Activated gamma-delta T cell treated with anti-CD3 and anti-CD28 coated beads, Interleukin-2, amount 50 U/mL, for 16 hours (primary cell): ENCODE results near the gene PIGH.
"Not testable (repeated sequence)": the region's sequence is repeated elsewhere in the genome, so short reads cannot be mapped to it uniquely, and the experiment has no call there.

Experiments
- DNase-seq: peaks from one replicate; pipeline ENCODE4 v3.0.0-alpha.2; 2020; ENCODE audit warnings: low read depth

The PIGH gene

GRCh38 chr14:67609642-67610310, 9.7 kb upstream of the PIGH start:
- no peak for DNase-seq

GRCh38 chr14:67607646-67608045, 7.6 kb upstream of the PIGH start:
- DNase-seq: no peak

DNA sequence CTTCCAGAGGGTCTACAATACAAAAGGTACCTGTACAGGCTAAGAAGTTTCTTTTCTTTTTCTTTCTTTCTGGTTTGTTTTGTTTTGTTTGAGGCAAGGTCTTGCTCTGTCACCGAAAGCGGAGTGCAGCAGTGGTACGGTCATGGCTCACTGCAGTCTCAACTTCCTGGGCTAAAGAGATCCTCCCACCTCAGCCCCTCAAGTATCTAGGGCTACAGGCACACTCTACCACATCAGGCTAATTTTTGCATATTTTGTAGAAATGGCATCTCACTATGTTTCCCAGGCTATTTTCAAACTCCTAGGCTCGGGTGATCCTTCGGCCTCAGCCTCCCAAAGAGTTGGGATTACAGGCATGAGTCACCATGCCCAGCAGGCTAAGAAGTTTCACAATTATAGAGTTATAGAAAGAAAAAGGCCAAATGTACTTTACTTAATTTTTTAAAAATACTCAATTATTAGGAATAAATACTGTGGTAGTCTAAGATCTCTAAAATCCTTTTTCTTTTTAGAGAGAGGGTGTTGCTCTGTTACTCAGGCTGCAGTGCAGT, 3.0 kb upstream of the PIGH start:
- no peak for DNase-seq

GRCh38 chr14:67602076-67602475, 2.0 kb upstream of the PIGH start:
- no peak for DNase-seq

DNA sequence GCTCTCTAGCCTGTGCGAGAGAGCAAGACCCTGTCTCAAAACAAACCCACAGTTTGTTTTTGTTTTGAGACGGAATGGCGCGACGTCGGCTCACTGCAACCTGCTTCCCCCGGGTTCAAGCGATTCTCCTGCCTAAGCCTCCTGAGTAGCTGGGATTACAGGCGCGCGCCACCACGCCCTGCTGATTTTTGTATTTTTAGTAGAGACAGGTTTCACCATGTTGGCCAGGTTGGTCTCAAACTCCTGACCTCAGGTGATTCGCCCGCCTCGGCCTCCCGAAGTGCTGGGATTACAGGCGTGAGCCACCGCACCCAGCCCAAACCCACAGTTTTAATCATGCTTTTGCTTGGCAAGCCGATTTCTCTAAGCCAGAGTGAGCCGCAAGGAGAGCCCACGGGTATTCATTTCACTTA, 500 bp upstream of the PIGH start:
- not testable (repeated sequence) for DNase-seq

DNA sequence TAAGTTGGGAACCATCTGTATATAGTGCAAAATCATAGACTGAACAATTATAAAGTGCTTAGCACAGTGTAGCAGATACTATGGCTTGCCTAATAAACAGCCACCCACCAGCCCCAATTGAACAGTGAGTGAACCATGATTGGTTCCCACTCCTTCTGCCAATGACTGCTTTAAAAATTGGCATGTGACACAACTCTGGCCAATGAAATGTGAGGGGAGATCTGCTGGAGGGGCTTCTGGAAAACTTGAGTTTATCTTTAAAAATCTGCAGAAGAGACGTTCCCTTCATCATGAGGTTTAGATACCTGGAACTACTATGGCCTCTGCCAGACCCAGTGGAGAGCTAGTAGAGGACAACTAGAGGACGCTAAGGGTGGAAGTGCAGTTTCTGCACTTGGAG, 4.7 kb downstream of the PIGH start:
- DNase-seq: no peak

DNA sequence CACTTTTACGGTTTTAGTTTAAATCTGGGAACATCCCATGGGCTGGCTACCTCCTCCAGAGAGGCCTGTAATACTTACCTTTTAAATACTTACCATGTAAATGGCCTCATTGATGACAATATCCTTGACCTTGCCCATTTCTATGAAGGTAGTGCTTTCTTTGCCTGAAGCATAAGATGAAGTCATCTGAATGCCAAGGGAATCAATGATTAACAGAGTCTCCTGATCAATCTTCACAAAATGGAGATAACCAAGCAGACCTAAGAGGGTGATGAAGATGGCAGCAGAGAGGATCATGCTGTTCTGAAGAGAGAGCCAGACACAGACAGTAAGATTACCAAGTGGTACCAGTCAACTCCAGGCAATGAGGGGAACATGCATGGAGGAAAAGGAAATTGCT, 6.4 kb downstream of the PIGH start:
- DNase-seq: not testable (repeated sequence)

DNA sequence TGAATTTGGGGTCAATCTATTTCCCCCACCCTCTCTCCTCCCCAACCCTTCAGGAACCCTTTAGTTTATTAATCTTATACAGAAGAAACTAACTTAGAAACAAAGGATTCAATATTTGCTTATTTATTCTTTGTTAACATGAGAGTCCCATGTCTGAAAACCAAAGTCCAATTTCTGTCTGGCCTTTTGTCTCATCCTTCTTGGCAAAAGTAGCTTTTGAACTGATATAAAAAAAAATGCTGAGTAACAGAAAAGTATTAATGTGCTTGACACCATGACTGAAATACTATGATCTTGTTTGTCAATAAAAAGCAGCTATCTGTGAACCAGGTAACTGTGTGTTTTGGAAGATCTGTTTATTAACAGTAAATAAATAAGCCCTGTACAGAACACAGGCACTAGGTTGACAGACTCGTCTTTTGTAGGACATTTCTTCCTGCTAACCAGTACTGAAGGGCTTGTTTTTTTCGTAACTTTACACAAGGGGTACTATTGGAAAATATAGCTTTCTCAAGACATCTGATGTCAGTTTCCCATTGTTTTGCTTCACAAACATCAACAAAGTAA, 10.8 kb downstream of the PIGH start:
- no peak for DNase-seq

GRCh38 chr14:67586369-67586768, 13.7 kb downstream of the PIGH start:
- no peak for DNase-seq

DNA sequence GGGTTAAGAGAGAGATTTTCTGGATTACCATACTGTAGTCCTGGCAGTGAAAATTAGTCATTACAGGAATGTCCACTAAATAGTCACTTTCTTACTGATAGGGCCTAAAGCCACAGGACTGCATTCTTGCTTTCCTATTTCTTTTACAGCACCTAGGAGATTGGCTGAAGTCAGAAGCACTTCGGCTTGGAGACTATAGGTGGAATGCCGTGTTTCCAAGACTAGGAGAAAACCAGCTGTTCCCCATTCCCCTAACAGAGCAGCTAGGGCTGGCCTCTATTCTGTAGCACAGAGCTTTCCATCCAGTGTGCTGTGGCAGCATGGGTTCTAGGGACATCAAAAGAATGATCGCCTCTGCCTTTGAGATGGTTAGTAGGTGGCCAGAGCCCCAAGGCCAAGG, 15.1 kb downstream of the PIGH start:
- no peak for DNase-seq

GRCh38 chr14:67583711-67584644, 16.1 kb downstream of the PIGH start:
- peak; percentile 19 for DNase-seq

DNA sequence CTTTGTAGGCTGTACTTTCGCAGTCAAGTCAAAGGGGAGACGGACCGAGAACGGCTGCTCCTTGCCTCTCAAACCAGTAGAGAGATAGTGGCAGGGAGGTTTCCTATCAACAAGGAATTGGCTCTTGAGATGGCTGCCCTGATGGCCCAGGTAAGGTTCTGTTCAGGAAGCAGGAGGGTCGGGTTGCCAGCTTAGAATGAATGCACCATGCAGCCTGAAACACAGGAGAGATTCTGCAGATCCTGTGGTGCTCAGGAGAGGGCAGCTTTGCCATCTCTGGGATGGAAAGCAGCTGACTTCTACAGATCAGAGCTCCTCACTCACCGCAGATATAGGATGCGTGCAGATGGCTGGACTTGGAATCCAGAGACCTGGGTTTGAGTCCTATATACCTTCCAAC, 18.0 kb downstream of the PIGH start:
- no peak for DNase-seq

DNA sequence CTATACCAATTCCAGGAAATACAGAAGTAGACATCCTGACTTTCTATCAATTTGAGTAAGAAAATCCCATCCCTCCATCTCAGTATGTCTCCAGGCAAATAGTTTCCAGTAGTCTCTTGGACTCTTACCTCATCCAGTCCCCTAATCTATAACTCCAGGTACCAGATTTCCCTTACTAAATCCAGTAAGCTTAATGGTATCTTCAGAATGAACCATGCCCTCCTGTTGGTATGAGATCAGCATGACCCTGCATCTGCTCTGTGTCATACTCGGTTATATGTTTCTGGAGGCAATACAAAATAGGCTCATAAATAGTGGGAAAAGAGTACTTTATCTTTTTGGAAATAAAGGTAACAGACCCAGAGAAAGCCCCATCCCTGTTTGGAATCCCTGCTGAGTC, 18.4 kb downstream of the PIGH start:
- no peak for DNase-seq

DNA sequence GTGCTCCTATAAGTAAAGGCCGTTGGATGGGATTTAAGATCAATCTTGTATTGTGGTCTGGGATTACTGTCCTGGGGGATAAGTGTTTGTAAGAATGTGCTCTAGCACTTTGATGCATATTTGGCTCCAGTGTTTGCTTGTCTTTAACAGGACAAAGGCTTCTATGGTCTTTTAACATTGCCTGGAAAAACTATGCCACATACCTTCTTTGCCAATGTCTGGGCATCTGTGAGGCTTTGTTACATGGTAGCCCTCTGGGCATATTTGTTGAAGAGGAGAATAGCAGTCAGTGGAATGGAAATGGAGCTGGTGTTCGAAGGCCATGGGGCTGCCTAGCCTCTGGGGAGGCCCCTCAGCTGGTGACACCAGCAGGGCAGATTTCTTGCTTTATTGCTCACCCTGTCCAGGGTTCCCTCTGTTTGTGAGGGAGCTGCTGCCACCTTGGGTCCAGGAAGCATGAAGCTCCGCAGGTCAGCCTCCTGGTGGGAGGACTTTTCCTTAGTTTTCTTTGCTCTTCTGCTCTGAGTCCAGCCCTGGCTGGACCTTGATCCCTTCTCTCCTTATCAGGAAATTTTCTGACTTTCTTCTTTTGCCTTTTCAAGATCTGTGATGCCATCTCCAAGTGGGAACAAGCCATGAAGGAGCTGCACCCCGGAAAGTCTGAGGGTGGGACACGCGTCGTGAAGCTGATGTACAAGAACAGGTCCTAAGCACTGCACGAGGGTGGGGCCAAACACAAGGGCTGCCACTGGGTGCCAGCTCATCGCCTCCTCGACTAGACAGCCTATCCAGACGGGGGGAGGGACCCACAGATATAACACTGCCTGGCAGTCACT, 19.5 kb downstream of the PIGH start:
- DNase-seq: no peak

- no peak for DNase-seq
Observed at GRCh38 chr14:67579636-67580035, 20.4 kb downstream of the PIGH start.

DNA sequence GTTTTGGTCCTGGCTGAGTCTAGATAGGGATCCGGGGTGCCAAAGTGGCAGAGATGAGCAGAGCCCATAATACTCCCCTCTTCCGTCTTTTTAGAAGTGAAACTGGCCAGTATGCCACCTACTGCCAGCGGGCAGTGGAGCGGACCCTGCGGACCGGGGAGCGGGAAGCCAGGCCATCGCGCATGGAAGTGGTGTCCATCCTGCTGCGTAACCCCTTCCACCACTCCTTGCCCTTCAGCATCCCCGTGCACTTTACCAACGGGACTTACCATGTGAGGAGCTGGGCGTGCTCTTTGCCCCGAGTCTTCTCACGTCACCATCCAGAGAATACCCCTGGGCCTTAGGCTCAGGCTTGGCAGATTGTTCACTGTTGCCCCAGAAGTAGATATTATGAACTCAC, 21.0 kb downstream of the PIGH start:
- DNase-seq: no peak

DNA sequence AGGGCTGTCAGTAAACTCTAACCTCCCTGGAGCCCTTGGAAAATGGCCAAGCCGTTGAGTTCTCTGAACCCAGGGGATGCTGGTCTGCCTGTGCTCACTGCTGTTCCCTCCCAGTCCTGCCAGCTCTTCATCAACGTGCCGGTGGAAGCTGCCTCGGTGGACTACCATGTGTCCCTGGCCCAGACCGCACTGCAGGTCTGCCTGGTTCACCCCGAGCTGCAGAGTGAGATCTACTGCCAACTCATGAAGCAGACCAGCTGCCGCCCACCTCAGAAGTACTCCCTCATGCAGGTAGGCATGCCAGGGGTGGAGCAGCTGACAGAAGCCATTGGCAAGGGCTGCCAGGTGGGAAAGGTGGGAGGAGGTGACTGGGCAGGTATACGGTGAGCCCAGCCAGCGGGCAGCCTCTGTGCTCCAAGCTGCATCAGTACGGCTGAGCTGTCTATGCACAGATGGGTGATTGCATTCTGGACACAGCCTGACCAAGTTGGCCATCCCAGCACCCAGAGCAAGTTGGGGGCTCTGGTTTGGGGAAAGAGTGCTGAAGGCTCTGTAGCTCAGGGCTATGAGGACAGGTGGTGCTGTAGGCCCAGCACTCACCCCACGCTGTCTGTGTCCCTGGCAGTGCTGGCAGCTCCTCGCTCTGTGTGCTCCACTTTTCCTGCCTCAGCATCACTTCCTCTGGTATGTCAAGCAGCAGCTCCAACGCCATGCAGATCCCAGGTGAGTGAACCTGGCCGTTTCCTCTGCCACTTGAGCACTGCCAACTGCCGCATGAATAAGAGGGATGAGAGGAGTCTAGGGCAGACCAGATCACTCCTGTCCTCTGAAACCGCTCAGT, 21.9 kb downstream of the PIGH start:
- DNase-seq: no peak

DNA sequence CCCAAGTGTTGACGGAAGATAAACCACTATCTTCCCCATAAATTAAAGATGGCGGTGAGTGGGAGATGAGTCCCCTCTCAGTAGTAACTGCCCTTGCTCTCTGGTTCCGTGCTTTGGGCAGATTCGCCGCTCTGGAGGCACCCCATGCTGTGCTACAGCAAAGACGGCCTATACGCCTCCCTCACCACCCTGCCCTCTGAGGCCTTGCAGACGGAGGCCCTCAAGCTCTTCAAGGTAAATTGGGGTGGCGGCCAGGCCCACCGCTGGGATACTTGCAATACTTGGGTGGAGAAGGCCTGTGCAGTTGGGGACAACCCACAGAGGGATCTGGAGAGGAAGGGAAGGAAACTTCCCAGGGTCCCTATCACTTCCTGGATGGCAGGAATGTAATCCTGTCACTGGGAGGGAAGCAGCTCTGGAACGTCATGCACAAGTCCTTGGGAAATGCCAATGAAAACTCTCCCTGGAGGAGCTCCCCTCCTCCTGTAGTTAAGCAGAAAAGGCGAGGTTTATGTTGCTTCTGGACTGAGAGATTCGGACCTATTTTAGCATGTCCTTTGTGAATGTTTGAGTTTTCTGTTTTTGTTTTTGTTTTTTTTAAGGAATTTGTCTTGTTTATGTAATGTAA, 22.8 kb downstream of the PIGH start:
- no peak for DNase-seq

DNA sequence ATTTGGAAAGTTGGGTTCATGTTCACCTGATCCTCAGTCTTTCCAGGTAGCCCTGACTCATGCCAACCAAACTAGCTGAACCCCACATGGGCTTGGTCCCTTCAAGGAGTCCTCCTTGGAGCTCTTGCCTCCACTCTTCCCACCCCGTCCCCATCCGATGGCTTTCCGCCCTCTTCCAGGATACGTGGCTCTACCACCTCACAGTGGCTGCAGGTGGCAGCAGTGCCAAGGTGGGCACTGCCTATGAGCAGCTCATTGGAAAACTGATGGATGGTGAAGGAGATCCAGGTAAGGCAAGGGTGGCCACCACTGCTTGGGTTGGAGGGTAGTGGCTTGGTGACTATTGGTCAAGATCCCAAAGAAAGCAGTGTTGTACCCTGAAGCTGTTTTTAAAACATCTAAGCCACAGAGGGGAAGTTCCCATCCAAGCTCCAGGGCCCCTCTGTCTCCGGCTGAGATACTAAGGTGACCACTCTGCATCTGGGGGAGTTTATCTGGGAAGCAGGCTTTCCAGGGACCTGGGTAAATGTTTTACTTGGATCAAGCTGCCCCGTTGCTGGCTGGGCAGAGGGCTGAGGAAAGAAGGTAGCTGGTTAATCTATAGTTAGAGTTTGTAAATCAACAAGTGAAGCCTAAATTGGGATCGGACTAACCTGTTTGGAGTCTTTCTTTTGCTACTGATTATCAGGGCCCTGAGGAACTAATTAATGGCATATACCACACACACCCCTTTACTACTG, 23.7 kb downstream of the PIGH start:
- no peak for DNase-seq

- DNase-seq: no peak
Observed at GRCh38 chr14:67575684-67576083, 24.4 kb downstream of the PIGH start.
